Upper lobe of left lung (tissue), 4 donors: Measurements from ENCODE around the gene TRAPPC6A.

Experiments used
- POLR2A ChIP-seq, 4 donors: fragments of 450-650 bp; IDR thresholded peaks; one replicate each; pipeline ENCODE4 v1.5.1; 2016 to 2017; ENCODE audit warnings: antibody characterized with exemption in 4 of 4, mild to moderate bottlenecking in 2 of 4
- POLR2AphosphoS5 ChIP-seq, 2 donors: sonication (generic); formaldehyde crosslinking; IDR thresholded peaks; one replicate each; pipeline ENCODE4 v1.5.1; 2017; ENCODE audit warnings: antibody characterized with exemption in 2 of 2

DNA sequence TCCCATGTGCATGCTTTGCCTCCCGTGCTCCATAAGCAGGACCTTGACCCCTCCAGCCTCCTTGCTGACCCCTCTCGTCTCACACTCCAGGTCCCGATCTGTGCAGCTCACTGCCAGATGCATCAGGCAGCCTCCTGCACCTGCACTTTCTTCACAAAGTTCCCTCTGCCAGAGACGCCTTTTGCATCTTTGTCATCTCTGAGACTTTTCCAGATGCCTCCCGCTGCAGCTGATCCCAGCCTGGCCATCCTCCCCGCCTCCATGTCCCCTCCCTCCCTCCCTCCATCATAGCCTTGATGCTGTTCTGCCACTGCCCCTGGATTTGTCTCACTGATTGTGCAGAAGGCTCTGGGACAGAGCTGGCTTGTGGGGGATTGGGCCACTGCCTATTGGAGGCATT, 55.2 kb downstream of the TRAPPC6A start:
- TF ChIP-seq POLR2A (IDR thresholded peaks at IDR 0.05) = no peak
- TF ChIP-seq POLR2AphosphoS5 (IDR thresholded peaks at IDR 0.05) = no peak
